Osteocyte (in vitro differentiated cells): ENCODE results near the gene MTMR6. TPM values are rescaled to one million over a fixed set of nuclear protein-coding genes. Genes with fewer than 3 reads are reported as not detected.

Experiments used
- DNase-seq: peaks from one replicate; pipeline ENCODE4 v3.0.0; 2021; ENCODE audit warnings: mixed read lengths; ENCODE audit not compliant: unreplicated experiment; ENCODE audit errors: extremely low spot score
- H3K27ac Mint-ChIP-seq: one replicate; pipeline ENCODE4 v1.8.0; 2021; ENCODE audit warnings: mild to moderate bottlenecking, mixed read lengths; ENCODE audit not compliant: unreplicated experiment
- H3K27me3 Mint-ChIP-seq: one replicate; pipeline ENCODE4 v1.8.0; 2021; ENCODE audit warnings: mixed read lengths; ENCODE audit not compliant: unreplicated experiment
- H3K36me3 Mint-ChIP-seq: one replicate; pipeline ENCODE4 v1.8.0; 2021; ENCODE audit warnings: mixed read lengths; ENCODE audit not compliant: unreplicated experiment
- H3K4me1 Mint-ChIP-seq: one replicate; pipeline ENCODE4 v1.8.0; 2021; ENCODE audit warnings: mixed read lengths; ENCODE audit not compliant: unreplicated experiment
- H3K4me3 Mint-ChIP-seq: one replicate; pipeline ENCODE4 v1.8.0; 2021; ENCODE audit warnings: mild to moderate bottlenecking, moderate library complexity, mixed read lengths; ENCODE audit not compliant: unreplicated experiment
- H3K9me3 Mint-ChIP-seq: one replicate; pipeline ENCODE4 v1.8.0; 2021; ENCODE audit warnings: mixed read lengths; ENCODE audit not compliant: unreplicated experiment
- total RNA-seq: library from RNA; stranded (reverse); gene quantifications from 2 replicates; pipeline ENCODE4 v1.2.1, GENCODE V29; 2021
- TF ChIP-seq, protein P1 (sequence below): fragments of 200-600 bp; sonication (generic); IDR thresholded peaks from 2 replicates; pipeline ENCODE4 v1.5.0; 2021; ENCODE audit warnings: antibody characterized with exemption, mild to moderate bottlenecking, moderate library complexity

Gene MTMR6
- total RNA-seq, 1 donor from 2014 or later, result 19.5 TPM

DNA sequence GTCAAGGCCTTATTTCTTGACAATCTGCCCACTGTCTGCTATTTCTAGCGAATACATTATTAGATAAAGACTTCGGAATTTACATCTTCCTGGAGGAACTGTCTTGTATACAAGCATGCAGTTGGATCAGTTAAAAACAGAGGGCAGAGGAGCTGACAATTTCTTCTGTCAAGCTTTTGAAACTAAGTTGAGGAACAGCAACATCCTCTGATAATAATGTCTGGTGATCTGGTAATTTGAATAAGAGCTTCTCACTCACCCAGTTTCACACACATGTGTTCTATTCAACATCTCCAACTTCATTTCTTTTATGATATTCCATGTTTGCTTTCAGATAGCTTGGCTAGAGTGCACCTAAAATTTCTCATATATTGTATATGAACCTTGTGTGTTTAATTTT, 50.2 kb downstream of the MTMR6 start:
- Mint-ChIP-seq H3K4me1 (no peaks in the 10 kb centered on the region), H3K36me3 (no peaks in the 10 kb centered on the region), H3K4me3 (no peak overlapping the region), H3K27me3 (no peaks in the 10 kb centered on the region), H3K27ac (no peak overlapping the region), H3K9me3 (no peaks in the 10 kb centered on the region)
- TF ChIP-seq, protein P1, sequence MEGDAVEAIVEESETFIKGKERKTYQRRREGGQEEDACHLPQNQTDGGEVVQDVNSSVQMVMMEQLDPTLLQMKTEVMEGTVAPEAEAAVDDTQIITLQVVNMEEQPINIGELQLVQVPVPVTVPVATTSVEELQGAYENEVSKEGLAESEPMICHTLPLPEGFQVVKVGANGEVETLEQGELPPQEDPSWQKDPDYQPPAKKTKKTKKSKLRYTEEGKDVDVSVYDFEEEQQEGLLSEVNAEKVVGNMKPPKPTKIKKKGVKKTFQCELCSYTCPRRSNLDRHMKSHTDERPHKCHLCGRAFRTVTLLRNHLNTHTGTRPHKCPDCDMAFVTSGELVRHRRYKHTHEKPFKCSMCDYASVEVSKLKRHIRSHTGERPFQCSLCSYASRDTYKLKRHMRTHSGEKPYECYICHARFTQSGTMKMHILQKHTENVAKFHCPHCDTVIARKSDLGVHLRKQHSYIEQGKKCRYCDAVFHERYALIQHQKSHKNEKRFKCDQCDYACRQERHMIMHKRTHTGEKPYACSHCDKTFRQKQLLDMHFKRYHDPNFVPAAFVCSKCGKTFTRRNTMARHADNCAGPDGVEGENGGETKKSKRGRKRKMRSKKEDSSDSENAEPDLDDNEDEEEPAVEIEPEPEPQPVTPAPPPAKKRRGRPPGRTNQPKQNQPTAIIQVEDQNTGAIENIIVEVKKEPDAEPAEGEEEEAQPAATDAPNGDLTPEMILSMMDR, result no peak
- DNase-seq, result no peak

GRCh38 chr13:25233861-25234260, 53.4 kb downstream of the MTMR6 start:
- TF ChIP-seq, protein P1, result no peak
- no peaks in the 10 kb centered on the region for H3K36me3 Mint-ChIP-seq
- no peaks in the 10 kb centered on the region for H3K4me1 Mint-ChIP-seq
- no peak overlapping the region for H3K4me3 Mint-ChIP-seq
- peaks cover 4% of the 10 kb centered on the region for H3K27me3 Mint-ChIP-seq
- no peak for DNase-seq
- H3K9me3 Mint-ChIP-seq, result no peaks in the 10 kb centered on the region
- H3K27ac Mint-ChIP-seq, result no peak overlapping the region

DNA sequence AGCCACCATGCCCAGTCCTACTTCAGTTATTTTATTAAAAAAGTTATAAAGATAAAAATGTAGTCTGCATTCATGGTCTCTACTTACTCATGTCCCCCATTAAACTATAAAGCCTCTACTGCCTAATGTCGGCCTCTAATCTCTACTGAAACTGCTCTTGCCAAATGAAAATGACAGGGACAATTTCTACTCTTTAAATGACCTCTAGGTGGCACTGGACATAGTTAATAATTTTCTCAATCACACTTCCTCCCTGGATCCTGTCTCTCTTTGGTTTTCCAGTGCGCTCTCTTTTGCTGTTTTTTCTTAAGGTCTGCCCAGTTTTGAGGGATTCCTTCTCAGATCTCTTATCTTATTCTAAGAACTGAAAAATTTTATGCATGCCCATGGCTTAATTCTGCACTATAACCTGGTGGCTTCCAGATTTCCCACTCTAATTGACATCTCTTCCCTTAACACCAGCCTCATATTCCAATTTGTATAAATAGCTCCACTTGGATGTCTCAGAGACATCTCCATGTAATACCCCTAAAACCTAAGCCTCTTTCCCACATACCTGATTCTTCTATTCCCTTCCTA, 54.3 kb downstream of the MTMR6 start:
- no peaks in the 10 kb centered on the region for H3K36me3 Mint-ChIP-seq
- TF ChIP-seq, protein P1, result peak; percentile 66
- no peaks in the 10 kb centered on the region for H3K4me1 Mint-ChIP-seq
- no peaks in the 10 kb centered on the region for H3K9me3 Mint-ChIP-seq
- no peak for DNase-seq
- H3K27ac Mint-ChIP-seq, result no peak overlapping the region
- H3K4me3 Mint-ChIP-seq, result no peak overlapping the region
- peaks cover 10% of the 10 kb centered on the region for H3K27me3 Mint-ChIP-seq

- H3K9me3 Mint-ChIP-seq, result no peaks in the 10 kb centered on the region
- TF ChIP-seq, protein P1, result no peak
- no peaks in the 10 kb centered on the region for H3K4me1 Mint-ChIP-seq
- H3K27me3 Mint-ChIP-seq, result peaks cover 18% of the 10 kb centered on the region
- no peak overlapping the region for H3K27ac Mint-ChIP-seq
- no peak overlapping the region for H3K4me3 Mint-ChIP-seq
- DNase-seq, result no peak
- H3K36me3 Mint-ChIP-seq, result no peaks in the 10 kb centered on the region
These were observed 55.8 kb downstream of the MTMR6 start for GRCh38 chr13:25231517-25231916.

DNA sequence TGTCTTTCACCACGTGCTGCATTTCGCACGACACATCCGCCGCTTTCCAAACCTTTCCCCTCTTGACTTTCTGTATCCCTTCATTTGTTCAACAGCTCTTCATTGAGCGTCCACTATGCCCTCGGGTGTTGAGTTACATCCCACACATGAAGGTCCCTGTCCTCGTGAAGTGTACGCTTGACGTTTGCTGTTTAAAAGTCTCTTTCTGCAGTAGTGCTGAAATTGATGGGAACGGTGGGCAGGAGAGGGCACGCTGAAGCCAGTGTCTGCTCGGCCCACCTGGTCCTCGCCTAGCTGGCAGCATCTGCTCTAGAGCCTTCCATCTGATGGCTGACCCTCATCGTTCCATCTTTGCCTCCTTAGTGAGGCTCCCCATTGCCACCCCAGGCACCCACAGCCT, 59.6 kb downstream of the MTMR6 start:
- no peak overlapping the region for H3K27ac Mint-ChIP-seq
- no peak for DNase-seq
- no peaks in the 10 kb centered on the region for H3K9me3 Mint-ChIP-seq
- no peaks in the 10 kb centered on the region for H3K4me1 Mint-ChIP-seq
- H3K27me3 Mint-ChIP-seq, result peaks cover 42% of the 10 kb centered on the region
- no peak overlapping the region for H3K4me3 Mint-ChIP-seq
- TF ChIP-seq, protein P1, result no peak
- H3K36me3 Mint-ChIP-seq, result no peaks in the 10 kb centered on the region
